Neural crest cell (in vitro differentiated cells): ENCODE measurements around the gene LRCH1. TPM values are rescaled to one million over a fixed set of nuclear protein-coding genes. Genes with fewer than 3 reads are reported as not detected.

Source experiments
- DNase-seq: peaks from one replicate; pipeline ENCODE4 v3.0.0; 2021; ENCODE audit warnings: low read depth, mixed read lengths, low spot score
- H3K27ac Mint-ChIP-seq: one replicate; pipeline ENCODE4 v1.8.0; 2021; ENCODE audit warnings: mild to moderate bottlenecking, mixed read lengths; ENCODE audit not compliant: unreplicated experiment
- H3K27me3 Mint-ChIP-seq: 2 replicates; pipeline ENCODE4 v1.8.0; 2021; ENCODE audit warnings: low read depth, mild to moderate bottlenecking, mixed read lengths
- H3K36me3 Mint-ChIP-seq: 2 replicates; pipeline ENCODE4 v1.8.0; 2021; ENCODE audit warnings: low read depth, mild to moderate bottlenecking, mixed read lengths
- H3K4me1 Mint-ChIP-seq: 2 replicates; pipeline ENCODE4 v1.8.0; 2021; ENCODE audit warnings: mixed read lengths
- H3K4me3 Mint-ChIP-seq: one replicate; pipeline ENCODE4 v1.8.0; 2021; ENCODE audit warnings: mild to moderate bottlenecking, mixed read lengths
- H3K9me3 Mint-ChIP-seq: 2 replicates; pipeline ENCODE4 v1.8.0; 2021; ENCODE audit warnings: mixed read lengths
- CTCF ChIP-seq: fragments of 200-600 bp; sonication (generic); conservative IDR thresholded peaks from 2 replicates; pipeline ENCODE4 v1.5.0; 2021; ENCODE audit warnings: antibody characterized with exemption, mild to moderate bottlenecking
- long read RNA-seq: library from polyadenylated mRNA; unstranded; transcript quantifications from one replicate; pipeline ENCODE4 v2.0.0, GENCODE V29; 2020
- total RNA-seq: library from RNA; stranded (reverse); gene quantifications from 2 replicates; pipeline ENCODE4 v1.2.1, GENCODE V29; 2021

LRCH1 gene
- 15.4 and 15.8 TPM in 2 replicates for total RNA-seq
- long read RNA-seq, full-length matches to known transcripts, result 1 of 4 reads
- long read RNA-seq, partial matches to known transcripts, result 2 of 4 reads
- long read RNA-seq, other reads (novel, unspliced or antisense), result 1 of 4 reads

GRCh38 chr13:46552889-46553520, at the start of gene LRCH1:
TSS of gene LRCH1 (plus strand) at chr13:46553170. CDS start at chr13:46553397, 227 bp downstream.
- peak within 1 kb of the TSS; percentile 96 for H3K4me3 Mint-ChIP-seq
- H3K4me1 Mint-ChIP-seq, result peaks cover 44% of the 10 kb centered on the region
- no peaks in the 10 kb centered on the region for H3K9me3 Mint-ChIP-seq
- no peak for TF ChIP-seq CTCF
- peaks cover 11% of the 10 kb centered on the region for H3K27me3 Mint-ChIP-seq
- peak within 1 kb of the TSS; percentile 98 for H3K27ac Mint-ChIP-seq
- DNase-seq, result peak; percentile 74
- no peaks in the 10 kb centered on the region for H3K36me3 Mint-ChIP-seq

GRCh38 chr13:46504036-46504435, 48.9 kb upstream of the LRCH1 start:
- H3K4me3 Mint-ChIP-seq, result no peak overlapping the region
- no peak for TF ChIP-seq CTCF
- H3K36me3 Mint-ChIP-seq, result peaks cover 2% of the 10 kb centered on the region
- no peaks in the 10 kb centered on the region for H3K27me3 Mint-ChIP-seq
- DNase-seq, result no peak
- H3K9me3 Mint-ChIP-seq, result peaks cover 2% of the 10 kb centered on the region
- no peak overlapping the region for H3K27ac Mint-ChIP-seq
- no peaks in the 10 kb centered on the region for H3K4me1 Mint-ChIP-seq

GRCh38 chr13:46507981-46508380, 45.0 kb upstream of the LRCH1 start:
- H3K4me1 Mint-ChIP-seq, result no peaks in the 10 kb centered on the region
- H3K36me3 Mint-ChIP-seq, result peaks cover 5% of the 10 kb centered on the region
- no peak overlapping the region for H3K4me3 Mint-ChIP-seq
- H3K27me3 Mint-ChIP-seq, result no peaks in the 10 kb centered on the region
- no peak for DNase-seq
- H3K27ac Mint-ChIP-seq, result no peak overlapping the region
- H3K9me3 Mint-ChIP-seq, result peaks cover 9% of the 10 kb centered on the region
- no peak for TF ChIP-seq CTCF

GRCh38 chr13:46509981-46510380, 43.0 kb upstream of the LRCH1 start:
- Mint-ChIP-seq H3K27me3 (no peaks in the 10 kb centered on the region), H3K9me3 (peaks cover 14% of the 10 kb centered on the region), H3K4me1 (peaks cover 4% of the 10 kb centered on the region), H3K4me3 (no peak overlapping the region), H3K27ac (no peak overlapping the region), H3K36me3 (peaks cover 5% of the 10 kb centered on the region)
- TF ChIP-seq CTCF, result no peak
- DNase-seq, result no peak

GRCh38 chr13:46515803-46516202, 37.2 kb upstream of the LRCH1 start:
- H3K9me3 Mint-ChIP-seq, result peaks cover 15% of the 10 kb centered on the region
- no peak for DNase-seq
- peaks cover 11% of the 10 kb centered on the region for H3K36me3 Mint-ChIP-seq
- no peaks in the 10 kb centered on the region for H3K27me3 Mint-ChIP-seq
- H3K4me3 Mint-ChIP-seq, result no peak overlapping the region
- no peak for TF ChIP-seq CTCF
- H3K27ac Mint-ChIP-seq, result peak overlapping the region; percentile 29
- H3K4me1 Mint-ChIP-seq, result peaks cover 46% of the 10 kb centered on the region
